K562 (cell line): Measurements from ENCODE around the gene KRT77. TPM values are rescaled to one million over a fixed set of nuclear protein-coding genes. Genes with fewer than 3 reads are reported as not detected.

Experiments
- MYNN ChIP-seq, 2 experiments: sonication (generic); formaldehyde crosslinking in 1 of 2; IDR thresholded peaks; 2 replicates each; pipeline versions ENCODE4 v1.5.0 to v1.6.1; 2016 to 2020; ENCODE audit warnings: antibody characterized with exemption in 1 of 2, missing genetic modification reagents in 1 of 2
- PHF21A ChIP-seq: fragments of 450-650 bp; IDR thresholded peaks from 2 replicates; pipeline ENCODE4 v1.6.1; 2017; ENCODE audit warnings: low read depth, borderline replicate concordance
- PML ChIP-seq: IDR thresholded peaks from 2 replicates; pipeline ENCODE4 v1.6.1; 2012; ENCODE audit warnings: low read length, inconsistent platforms
- RNF2 ChIP-seq: sonication (generic); IDR thresholded peaks from 2 replicates; pipeline ENCODE4 v1.6.1; 2016
- SMARCA4 ChIP-seq: fragments of 450-650 bp; IDR thresholded peaks from 2 replicates; pipeline ENCODE4 v1.6.1; 2016
- ZNF224 ChIP-seq: sonication (generic); formaldehyde crosslinking; IDR thresholded peaks from 2 replicates; pipeline ENCODE4 v1.8.0; 2022; ENCODE audit warnings: mild to moderate bottlenecking, missing genetic modification reagents
- ZNF431 ChIP-seq: sonication (generic); formaldehyde crosslinking; IDR thresholded peaks from 2 replicates; pipeline ENCODE4 v1.8.0; 2022; ENCODE audit warnings: mild to moderate bottlenecking, missing genetic modification reagents
- ZNF644 ChIP-seq: fragments of 200-800 bp; sonication (Bioruptor generic); IDR thresholded peaks from 2 replicates; pipeline ENCODE4 v1.6.1; 2016; ENCODE audit warnings: low read depth, missing genetic modification characterization, missing compliant biosample characterization
- ZNF707 ChIP-seq: fragments of 250-450 bp; sonication (Bioruptor Pico); conservative IDR thresholded peaks from 2 replicates; pipeline ENCODE4 v1.8.0; 2022; ENCODE audit warnings: inconsistent platforms, mild to moderate bottlenecking, moderate library complexity
- polyA plus RNA-seq, 8 experiments: library from polyadenylated mRNA; depleted of rRNA in 4 of 8; stranded (reverse) in 5 of 8; unstranded in 3 of 8; fragments of >200 nt; fragmentation: Nextera tagmentation in 2 of 8; fragmentation: Illumina TruSeq in 1 of 8; extraction: Ambion mirVana in 2 of 8; extraction: Trizol in 1 of 8; gene quantifications; 2 replicates each; pipeline versions ENCODE4 v1.2.1 to v1.2.3, GENCODE V29; 2011 to 2014; ENCODE audit warnings: inconsistent platforms in 1 of 8, missing spikeins in 1 of 8
- total RNA-seq, 7 experiments: library from RNA; depleted of rRNA in 6 of 7; stranded (reverse); fragments of >200 nt in 6 of 7; fragmentation: Illumina TruSeq in 2 of 7; extraction: Trizol in 2 of 7; gene quantifications; 2 replicates each; pipeline versions ENCODE4 v1.2.1 to v1.2.3, GENCODE V29; 2011 to 2021; ENCODE audit warnings: low replicate concordance in 1 of 7
- TF ChIP-seq, protein P1 (sequence below), 2 experiments: fragments of 450-650 bp; IDR thresholded peaks; 2 replicates each; pipeline ENCODE4 v1.6.1; 2016
- TF ChIP-seq, protein P2 (sequence below): fragments of 250-450 bp; sonication (Bioruptor Pico); IDR thresholded peaks from 2 replicates; pipeline ENCODE4 v1.5.1; 2021; ENCODE audit warnings: mild to moderate bottlenecking

The KRT77 gene
- total and polyA plus RNA-seq, 9 of the 15 experiments (the other 6 are each of a cell fraction or from before 2014, with no cell fraction given), result not detected

DNA sequence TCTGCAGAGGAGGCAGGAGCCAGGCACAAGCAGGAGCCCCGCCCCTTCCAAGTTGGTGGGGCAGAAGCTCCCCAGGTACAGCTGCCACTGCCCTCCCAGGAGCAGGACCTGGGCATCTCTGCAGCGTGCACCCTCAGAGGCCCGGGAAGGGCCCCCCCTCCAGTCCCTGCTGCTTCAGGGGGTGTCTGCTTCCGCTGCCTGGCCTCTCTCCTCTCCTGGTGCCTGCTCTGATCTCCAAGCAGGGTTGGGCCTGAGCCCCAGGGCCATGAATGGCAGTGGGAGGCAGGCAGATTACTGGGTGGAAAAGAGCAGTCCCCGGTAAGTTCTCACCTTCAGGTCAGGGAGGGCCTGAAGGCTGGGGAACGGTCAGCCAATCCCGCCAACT, 38.9 kb upstream of the KRT77 start (continued):
- TF ChIP-seq ZNF431 (CRISPR knock-in tag) (no peak), RNF2 (no peak), PHF21A (no peak), PML (no peak), ZNF644 (no peak), ZNF707 (CRISPR knock-in tag) (no peak), SMARCA4 (no peak), MYNN (IDR thresholded peaks at IDR 0.05) (no peak), MYNN (CRISPR knock-in tag; IDR thresholded peaks at IDR 0.05) (no peak), ZNF224 (no peak)
- TF ChIP-seq, protein P1, sequence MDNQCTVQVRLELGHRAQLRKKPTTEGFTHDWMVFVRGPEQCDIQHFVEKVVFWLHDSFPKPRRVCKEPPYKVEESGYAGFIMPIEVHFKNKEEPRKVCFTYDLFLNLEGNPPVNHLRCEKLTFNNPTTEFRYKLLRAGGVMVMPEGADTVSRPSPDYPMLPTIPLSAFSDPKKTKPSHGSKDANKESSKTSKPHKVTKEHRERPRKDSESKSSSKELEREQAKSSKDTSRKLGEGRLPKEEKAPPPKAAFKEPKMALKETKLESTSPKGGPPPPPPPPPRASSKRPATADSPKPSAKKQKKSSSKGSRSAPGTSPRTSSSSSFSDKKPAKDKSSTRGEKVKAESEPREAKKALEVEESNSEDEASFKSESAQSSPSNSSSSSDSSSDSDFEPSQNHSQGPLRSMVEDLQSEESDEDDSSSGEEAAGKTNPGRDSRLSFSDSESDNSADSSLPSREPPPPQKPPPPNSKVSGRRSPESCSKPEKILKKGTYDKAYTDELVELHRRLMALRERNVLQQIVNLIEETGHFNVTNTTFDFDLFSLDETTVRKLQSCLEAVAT (IDR thresholded peaks at IDR 0.05), result no peak
- TF ChIP-seq, protein P2, sequence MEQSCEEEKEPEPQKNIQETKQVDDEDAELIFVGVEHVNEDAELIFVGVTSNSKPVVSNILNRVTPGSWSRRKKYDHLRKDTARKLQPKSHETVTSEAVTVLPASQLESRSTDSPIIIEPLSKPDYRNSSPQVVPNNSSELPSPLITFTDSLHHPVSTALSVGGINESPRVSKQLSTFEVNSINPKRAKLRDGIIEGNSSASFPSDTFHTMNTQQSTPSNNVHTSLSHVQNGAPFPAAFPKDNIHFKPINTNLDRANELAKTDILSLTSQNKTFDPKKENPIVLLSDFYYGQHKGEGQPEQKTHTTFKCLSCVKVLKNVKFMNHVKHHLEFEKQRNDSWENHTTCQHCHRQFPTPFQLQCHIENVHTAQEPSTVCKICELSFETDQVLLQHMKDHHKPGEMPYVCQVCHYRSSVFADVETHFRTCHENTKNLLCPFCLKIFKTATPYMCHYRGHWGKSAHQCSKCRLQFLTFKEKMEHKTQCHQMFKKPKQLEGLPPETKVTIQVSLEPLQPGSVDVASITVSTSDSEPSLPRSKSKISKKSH (CRISPR knock-in tag), result no peak
